Fibroblast of skin of left quadriceps (primary cell): ENCODE results near the gene EMC1.
"Not testable (repeated sequence)": the region's sequence is repeated elsewhere in the genome, so short reads cannot be mapped to it uniquely, and the experiment has no call there.

Experiments used
- DNase-seq, 2 experiments: peaks; one replicate each; pipeline ENCODE4 v3.0.0-alpha.2; 2013; ENCODE audit warnings: low read depth in 2 of 2

The EMC1 gene

DNA sequence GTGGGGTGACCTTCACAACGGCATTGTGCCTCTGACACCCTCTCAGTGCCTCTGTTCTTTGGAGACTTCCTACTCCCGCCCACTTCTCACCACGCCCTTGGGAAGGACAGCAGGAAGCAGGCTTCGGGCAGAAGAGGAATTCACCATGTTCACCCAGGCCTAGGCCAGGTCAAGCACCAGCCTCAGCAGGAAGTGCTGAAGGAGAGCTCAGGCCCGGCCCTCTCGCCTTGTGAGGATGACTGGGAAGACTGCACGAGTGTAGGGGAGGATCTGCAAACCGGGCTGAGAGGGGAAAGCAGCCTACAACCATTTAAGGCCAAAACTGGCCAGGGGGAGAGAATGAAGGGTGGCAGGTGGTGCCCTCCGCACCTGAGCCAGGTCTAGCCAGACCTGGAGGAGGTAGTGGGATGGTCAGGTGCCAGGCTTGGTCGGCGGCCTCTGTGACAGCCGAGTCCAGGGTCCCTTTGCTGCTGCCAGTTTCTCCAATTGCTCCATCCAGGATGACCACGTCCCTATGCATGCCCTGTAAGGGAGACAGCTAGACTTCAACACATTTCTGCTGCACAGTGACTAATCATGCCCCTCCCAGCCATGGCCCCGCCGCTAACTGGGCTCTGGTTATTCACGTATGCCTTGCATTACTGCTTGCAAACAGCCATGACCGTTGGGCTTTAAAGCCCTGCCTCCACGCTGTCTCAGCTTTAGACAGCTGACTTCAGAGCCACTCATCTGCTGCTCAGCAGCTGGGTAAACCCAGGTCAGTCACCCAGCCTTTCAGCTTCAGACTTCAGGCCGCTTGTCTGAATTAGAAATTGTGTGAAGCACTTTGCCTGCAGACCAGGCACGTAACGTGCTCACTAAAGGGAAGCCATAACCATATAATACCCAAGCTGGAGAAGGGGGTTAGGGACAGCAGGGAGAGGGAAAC, 9.2 kb upstream of the EMC1 start:
- DNase-seq, result peak; percentile 47 to 48

DNA sequence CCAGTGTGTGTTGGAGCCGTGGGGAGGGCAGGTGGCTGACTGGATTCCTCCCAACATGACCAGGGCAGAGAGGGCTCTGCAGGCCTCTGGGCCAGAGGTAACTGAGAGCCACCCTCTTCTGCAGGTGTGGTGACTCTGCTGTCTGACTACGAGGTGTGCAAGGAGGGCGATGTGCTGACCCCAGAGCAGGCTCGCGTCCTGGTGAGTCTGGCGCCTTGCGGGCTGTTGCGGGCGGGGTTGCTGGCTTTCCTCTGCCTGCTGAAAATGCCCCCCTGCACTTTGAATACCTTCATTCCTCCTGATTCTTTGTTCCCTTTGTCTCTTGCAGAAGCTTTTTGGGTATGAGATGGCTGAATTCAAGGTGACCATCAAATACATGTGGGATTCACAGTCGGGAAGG, 7.0 kb upstream of the EMC1 start:
- no peak for DNase-seq

DNA sequence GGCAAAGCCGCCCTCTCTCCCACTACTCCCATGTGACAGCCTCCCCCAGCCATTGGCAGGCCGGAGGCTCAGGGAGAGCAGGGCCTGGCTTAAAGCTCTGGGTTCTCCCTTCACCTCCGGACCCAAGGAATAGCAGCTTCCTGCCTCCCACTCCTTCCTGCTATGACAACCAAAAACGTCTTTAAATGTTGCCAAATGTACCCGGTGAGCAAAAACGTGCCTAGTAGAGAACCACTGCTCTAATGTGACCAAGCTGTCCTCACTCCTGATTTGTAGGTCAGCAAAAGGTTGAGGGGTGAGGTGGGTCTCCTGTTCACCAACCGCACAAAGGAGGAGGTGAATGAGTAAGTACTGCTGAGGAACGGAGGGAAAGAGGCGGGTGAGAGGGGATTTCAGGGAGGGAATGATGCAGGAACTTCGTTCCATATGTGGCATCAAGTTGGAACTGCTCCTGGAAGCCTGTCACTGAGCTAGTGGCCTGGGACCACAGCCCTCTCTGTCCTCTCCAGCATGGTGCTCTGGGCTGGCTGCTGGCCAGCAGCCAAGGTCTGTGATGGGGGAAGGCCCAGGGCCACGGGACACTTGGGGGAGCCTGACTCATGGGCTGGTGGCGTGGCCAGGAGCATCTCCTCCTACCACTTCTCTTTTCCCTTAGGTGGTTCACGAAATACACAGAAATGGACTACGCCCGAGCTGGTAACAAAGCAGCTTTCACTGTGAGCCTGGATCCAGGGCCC, 6.0 kb upstream of the EMC1 start:
- DNase-seq, result no peak

DNA sequence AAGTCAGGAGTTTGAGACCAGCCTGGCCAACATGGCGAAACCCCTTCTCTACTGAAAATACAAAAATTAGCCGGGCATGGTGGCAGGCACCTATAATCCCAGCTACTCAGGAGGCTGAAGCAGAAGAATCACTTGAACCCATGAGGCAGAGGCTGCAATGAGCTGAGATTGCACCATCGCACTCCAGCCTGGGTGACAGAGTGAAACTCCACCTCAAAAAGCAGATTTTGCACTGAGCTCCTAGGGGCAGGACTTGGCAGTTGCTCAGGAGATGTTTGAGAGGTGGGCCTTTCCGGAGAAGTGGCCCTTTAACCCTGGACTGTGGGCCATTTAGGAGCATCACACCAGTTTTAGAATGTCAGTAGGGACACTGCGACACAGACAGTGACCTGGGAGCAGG, 5.0 kb upstream of the EMC1 start:
- not testable (repeated sequence) for DNase-seq

DNA sequence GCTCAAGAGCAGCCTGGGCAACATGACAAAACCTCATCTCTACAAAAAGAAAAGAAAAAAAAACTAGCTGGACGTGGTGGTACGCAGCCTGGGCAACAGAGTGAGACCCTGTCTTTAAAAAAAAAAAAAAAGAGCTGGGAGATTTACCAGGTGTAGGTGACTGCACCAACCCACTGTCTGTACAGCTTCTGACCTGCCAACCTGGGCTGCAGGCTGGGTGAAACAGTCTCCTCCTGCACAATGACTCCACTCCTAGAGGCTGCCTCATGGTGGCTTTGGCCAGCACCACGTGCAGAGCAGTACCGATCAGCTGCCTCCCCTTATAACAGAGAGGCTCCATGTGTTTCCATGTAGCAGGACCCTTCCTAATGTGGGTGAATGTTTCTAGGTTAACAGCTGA, 4.0 kb upstream of the EMC1 start:
- no peak for DNase-seq

DNA sequence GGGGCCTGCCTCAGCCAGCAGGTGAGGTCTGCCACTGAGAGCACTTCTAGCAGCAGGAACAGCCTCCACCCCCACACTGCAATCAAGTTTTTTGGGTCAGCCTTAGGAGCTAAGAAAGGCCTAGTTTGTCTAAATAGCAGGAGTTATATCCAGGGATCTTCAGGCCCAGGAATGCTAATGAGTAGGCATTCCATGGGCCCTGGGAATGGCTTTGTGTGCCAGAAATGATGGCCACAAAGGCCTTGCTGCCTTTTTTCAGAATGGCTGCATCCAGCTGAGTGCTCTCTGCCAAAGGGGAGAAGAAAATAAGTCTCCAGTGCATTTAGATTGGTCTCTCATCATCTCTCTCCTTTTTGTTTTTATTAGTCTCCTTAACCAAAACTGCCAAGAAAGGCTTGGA, 3.1 kb upstream of the EMC1 start:
- no peak for DNase-seq

DNA sequence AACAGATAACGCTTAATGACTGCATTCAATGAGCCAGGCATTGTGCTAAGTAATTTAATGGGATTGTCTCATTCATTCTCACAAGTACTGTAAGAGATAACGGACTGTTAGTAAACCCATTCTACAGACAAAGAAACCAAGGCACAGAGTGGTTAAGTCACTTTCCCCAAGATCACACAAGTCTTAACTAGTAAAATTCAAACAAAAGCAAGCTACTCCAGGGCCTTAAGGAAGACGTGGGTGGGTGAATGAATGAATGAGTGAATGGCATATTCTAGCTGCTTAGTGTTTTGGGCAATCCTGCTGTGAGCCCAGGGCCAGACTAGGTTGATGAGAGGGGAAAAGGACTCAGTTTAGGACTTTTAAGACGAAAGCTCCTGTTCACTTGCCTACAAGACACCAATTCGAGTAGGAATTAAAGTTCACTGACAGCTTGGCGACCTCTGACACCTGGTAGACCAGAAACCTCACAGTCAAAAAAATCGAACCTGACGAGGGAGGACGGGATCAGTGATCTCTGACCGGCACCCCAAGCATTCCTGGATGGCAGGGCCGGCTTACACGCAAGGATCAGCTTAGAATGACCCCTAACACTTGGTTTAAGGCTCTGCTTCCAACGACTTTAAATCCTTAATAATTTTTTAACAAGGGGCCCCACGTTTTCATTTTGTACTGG, 557 bp downstream of the EMC1 start:
- DNase-seq, result no peak

DNA sequence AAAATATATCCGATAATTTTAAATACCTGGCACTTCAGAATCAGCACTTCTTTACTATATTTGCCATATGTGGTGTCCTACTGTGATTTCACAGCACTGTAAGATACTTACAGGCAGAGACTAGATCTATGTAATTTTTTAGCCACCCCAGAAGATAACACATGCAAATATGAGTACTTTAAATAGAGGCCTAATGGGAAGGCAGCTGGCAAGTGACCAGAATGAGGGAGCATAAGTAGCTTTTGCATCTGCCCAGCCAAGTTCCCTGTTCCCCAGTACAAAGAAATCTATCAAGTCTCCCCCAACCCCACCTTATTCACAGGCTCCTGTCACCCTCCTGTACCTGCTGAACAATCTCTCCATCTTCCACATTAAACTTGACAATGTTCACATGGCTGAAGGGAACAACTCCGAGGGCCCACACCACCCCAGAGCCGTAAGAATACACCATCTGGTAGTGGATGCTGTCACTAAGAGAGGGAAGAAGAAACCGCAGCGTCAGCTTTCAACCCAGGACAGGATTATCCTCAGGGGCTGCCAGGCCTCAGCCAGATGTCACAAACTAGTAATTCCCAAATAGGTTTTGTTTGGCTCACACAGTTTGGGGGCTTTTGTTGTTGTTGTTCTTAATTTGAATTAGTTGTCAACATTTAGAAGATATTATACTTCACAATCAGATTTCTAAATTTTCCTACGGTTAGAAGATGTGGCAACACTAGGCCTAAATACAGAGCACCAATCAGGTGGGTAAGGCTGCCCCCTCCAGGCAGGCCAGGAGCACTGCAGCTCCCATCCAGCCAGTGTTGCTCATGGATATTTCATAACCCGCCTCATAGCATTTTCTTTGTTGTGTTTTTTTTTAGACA, 10.4 kb downstream of the EMC1 start:
- DNase-seq, result peak; percentile 13 to 17

DNA sequence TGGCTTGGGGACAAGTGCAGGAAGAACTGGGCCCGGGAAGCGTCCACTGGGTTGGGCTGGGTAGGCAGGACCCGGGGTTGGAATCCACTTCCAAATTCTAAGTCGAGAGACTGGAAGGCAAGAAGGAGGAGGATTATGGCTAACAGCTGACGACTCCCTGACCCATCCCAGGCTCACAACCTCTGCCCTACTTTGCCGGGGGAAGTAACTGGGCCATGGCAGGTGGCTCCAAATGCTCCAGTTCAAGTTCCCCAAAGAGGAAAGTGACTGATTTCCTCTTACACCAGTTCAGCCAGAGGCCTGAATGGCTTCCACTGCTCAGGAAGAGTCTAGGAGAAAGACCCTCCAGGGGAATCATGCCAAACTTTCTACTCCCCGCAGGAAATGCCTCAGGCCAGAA, 11.4 kb downstream of the EMC1 start:
- no peak for DNase-seq

DNA sequence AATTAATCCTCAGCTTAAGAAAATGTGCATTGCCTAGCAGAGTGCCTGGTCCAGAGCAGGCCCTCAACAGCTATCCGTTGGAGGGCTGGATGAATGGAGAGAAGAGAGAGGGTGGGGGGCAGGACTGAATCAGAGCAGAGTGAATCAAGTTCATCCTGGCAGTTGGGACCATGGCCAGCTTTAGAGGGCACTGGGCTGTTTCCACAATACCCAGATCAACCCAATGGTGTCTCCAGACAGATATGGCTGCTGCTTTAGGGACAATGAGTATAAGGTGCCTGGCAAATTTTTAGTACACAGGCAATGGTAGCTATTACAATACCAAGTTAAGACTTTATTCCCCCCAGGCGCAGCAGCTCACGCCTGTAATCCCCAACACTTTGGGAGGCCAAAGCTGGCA, 17.1 kb downstream of the EMC1 start:
- no peak for DNase-seq

DNA sequence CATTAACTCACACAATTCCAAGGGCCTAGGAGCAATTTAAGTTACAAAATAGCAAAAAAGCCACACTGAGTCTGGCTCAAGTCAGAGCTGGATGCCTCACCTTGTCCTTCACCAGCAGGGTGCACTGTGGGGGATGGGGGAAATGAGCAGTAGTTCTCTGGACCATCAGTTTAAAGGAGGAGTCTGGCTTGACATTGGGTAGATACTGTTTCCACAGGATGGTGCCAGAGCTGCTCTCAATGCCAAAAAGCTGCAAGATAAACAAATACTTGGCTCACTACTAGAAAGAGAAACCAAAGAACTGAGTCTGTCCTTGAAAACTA, 18.8 kb downstream of the EMC1 start:
- no peak for DNase-seq

DNA sequence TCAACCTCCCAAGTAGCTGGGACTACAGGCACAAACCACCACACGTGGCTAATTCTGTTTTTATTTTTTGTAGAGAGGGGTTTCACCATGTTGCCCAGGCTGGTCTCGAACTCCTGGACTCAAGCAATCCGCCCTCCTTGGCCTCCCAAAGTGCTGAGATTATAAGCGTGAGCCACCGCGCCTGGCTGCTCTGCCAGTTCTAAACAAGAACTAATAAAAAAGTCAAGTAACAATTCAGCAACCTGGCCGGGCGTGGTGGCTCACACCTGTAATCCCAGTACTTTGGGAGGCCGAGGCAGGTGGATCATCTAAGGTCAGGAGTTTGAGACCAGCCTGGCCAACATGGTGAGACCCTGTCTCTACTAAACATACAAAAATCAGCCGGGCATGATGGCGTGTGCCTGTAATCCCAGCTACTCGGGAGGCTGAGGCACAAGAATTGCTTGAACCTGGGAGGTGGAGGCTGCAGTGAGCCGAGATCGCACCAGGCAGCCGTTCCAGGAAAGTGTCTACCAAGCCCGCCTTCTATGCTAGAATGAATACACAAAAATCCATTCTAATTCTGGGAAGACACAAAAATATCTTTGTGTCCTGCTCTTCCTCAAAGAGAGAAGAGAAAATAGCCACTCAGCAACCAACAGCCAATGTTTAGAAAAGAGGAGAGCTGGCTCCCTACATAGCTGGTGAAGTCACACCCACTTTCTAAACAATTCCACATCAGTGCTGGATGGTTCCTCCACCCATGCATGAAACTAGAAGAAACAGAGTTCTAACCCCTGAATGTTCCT, 19.4 kb downstream of the EMC1 start:
- not testable (repeated sequence) for DNase-seq

DNA sequence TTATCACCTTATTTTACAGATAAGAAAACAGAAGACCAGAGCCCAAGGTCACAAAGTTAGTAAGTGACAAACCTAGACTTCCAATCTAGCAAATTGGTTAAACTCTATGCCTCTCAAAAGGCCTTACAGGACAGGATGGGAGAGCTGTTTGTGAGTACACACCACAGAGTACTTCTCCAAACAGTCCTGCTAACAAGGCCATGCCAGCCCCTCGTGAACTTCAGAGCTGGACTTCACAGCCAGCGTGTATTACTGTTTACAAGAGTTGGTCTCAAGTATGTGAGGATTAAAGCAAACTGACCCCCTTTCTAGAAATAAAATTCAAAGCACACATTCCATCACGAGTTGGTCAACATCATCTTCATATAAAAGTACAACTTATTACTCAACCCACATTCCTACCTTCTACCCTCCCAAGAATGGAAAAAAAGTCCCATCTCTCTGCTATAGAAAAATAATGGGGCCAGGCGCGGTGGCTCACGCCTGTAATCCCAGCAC, 21.4 kb downstream of the EMC1 start:
- DNase-seq, result no peak

DNA sequence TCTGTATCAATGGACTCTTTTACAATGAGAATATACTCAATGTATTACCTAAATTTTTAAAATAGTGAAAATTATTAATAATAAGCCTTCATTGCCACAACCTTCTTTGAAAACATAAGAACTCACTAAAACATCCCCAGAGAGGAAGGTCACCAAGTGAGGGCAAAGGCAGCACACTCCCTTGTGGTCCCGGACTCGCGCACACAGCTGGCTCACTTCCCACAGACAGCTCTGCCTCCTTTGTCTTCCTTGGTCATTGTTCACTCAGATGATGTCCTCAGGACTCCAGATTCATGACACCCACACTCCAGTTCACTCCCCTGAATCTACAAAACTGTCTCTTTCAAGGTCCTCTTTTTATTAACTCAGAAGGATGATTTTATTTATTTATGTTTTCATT, 22.1 kb downstream of the EMC1 start:
- DNase-seq, result no peak

DNA sequence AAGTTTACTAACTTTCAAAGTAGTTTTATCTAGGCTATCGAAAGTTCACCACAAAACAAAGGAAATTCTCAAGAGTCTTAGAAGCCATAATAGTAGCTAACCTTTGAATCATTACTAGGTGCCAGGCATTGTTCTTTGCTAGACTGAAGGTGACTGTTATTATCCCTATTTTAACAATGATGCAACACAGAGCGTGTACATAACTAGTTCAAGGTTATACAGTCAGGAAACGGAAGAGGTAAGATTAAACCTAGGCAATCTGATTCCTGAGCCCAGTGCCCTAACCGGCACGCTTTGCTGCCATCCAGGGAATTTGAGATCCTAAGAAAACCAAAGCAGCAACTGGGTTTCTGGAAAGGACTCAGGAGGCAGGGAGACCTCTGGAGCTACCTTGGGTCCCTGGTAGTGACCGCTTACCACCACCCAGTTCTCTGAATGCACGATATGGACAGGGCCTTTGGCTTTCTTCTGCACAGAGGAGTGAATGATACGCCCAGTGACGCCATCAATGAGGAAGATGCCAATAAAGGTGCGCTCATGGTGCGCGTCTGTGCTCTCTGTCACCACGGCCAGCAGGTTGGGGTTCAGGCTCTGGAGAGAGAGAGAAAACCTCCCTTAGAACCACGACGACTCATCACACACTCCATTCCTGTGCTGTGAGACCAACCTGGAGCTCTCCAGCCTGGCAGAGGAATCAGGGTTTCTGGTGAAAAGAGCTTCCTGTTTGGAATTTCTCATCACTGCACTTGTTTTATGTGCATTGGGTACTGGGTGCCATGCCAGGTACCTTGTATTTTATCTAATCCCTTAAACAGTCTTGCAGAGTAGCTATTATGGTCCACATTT, 28.1 kb downstream of the EMC1 start:
- DNase-seq, result no peak

DNA sequence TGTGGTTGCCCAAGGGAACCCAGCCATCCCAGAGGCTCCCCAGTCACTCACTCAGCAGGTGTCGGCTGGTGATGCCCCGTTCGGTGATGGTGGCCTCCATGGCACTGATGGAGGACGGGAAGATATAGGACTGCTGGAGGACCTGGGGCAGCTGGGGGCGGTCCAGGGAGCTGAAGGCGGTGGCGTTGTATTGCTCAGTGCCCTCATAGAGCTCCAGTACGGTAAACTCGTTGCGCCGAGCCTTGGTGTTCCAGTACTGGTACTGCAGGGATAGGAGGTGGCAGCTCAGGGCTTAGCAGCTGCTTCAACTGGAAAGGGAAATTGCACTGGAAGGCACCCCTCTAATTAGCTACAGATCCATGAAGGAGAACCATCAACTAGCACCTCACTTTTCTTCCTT, 28.8 kb downstream of the EMC1 start:
- DNase-seq, result no peak

DNA sequence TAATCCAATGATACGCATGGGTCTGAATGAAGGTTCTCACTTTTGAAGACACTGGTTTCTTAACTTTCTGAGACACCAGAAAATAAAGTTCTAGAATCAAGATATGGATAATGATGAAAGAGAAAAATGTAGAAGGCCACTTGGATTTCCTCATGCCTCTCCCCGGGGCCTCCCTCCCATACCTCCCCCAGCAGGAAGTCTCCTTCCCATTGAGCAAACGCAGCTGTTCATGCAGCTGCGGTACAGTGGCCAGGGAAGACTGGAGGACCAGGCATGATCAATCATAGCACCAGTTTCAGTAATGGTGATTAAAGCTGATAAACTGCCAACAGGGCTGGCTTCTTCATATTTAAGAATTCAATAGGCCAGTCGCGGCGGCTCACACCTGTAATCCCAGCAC, 30.3 kb downstream of the EMC1 start:
- no peak for DNase-seq

DNA sequence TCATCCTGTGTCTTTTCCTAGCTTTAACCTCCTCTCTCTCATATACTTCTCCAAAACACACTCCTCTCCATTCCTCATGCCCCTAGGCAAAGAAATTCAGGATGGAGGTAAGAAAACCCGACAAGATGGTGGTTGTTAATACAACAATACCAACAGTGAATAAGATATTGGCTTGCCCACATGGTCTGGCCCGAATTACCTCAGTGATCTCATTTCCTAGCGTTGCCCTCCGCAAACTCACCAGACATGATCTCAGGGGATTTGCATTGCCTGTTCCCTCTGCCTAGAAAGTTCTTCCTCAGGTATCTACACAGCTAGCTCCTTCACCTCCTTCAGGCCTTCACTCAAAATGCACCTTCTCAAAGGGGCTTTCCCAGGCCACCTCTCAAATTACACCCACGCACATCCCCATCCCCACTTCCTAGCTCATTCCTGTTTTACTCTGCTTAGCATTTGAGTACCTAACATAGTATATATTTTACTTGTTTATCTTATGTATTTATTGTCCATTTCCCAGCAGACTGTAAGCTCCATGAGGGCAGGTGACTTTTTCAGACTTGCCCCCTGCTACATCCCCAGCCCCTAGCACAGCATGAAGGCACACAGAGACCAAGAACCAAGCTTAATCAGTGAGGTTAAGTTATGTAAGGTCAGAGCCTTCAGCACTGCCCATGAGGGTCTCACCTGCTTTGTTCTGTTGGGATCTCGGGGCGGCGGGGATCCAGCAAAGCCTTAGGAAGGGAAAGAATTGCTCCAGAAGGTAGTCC, 31.1 kb downstream of the EMC1 start:
- no peak for DNase-seq

DNA sequence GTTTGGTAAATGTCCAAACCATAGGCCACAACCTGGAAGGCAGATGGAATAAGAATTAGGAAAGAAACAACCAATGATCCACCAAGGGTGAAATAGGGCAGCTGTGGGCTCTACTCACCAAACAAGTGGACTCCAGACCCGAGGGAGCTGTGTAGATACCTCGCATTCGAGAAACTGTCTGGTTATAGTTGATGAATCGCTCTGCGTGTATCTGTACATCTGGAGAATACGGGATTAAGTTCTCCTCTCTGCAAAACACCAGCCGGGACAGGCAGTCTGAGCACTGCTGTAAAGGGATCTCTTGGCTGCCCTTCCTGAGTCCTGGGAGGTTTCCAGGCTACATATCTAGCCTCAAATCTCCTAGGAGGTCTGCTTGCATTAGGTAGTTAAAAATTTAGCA, 31.9 kb downstream of the EMC1 start:
- no peak for DNase-seq
